Heart left ventricle (tissue), 11 donors: ENCODE results near the gene SERPINB6. TPM values are rescaled to one million over a fixed set of nuclear protein-coding genes. Genes with fewer than 3 reads are reported as not detected.

Experiments used
- polyA plus RNA-seq, 2 donors: library from polyadenylated mRNA; stranded (reverse); fragments of 200-250 nt; gene quantifications; one replicate each; pipeline ENCODE4 v1.2.3, GENCODE V29; 2013
- total RNA-seq, 9 donors: library from RNA; depleted of rRNA in 2 of 9; stranded (reverse); fragments of >200 nt in 2 of 9; fragmentation: NEBNext Ultra II Directional in 3 of 9; extraction: Animal tissue kit (Norgen Biotek cat#: 25700) in 3 of 9; gene quantifications; one replicate each; pipeline versions ENCODE4 v1.1.0 to v1.2.4, GENCODE V29; 2016 to 2023
- donor health status: ischemic (EF 13 %, LVEDD 7.1; RV severe dilation, severe dysfunction).
- donor health status: healthy with polysubstance abuse.
- donor health status: DM: no; HTN: yes; CAD: no.
- donor health status: DM: no; HTN: no; CAD: no.
- donor health status: ischemic (EF 25% LVEDD 5.7; RV mildly dilated, moderate dysfunction).
- donor health status: healthy.
- donor health status: DM: yes; HTN: yes; CAD: no.
- donor health status: PGD.
- donor health status: nonischemic (EF 23%, LVEDD 6.1; RV moderate dilation, normal function).

The SERPINB6 gene
- total and polyA plus RNA-seq, 11 donors: 146 to 246 (median 186) TPM

Other genes starting within 250 kb of the SERPINB6 start
- gene MYLK4, start 220.6 kb downstream of the SERPINB6 start, total RNA-seq: 1 to 10 TPM in 3 of 9 donors, under 1 TPM in 6; 0.28 to 1.6 (median 0.80) TPM
- gene MYLK4, start 220.6 kb downstream of the SERPINB6 start, polyA plus RNA-seq: under 1 TPM; 0.14 to 0.38 TPM
- 10 to 100 TPM; 32.1 to 64.1 (median 34.7) TPM for gene WRNIP1, start 206.2 kb downstream of the SERPINB6 start, total RNA-seq
- gene WRNIP1, start 206.2 kb downstream of the SERPINB6 start, polyA plus RNA-seq: 10 to 100 TPM; 32.7 to 39.0 TPM
- 10 to 100 TPM; 15.6 to 55.6 (median 23.0) TPM for gene SERPINB1, start 129.7 kb downstream of the SERPINB6 start, total RNA-seq
- 10 to 100 TPM; 15.4 to 20.4 TPM for gene SERPINB1, start 129.7 kb downstream of the SERPINB6 start, polyA plus RNA-seq
- 10 to 100 TPM in 1 of 9 donors, 1 to 10 TPM in 8; 2.1 to 16.7 (median 5.4) TPM for gene SERPINB9, start 68.3 kb downstream of the SERPINB6 start, total RNA-seq
- gene SERPINB9, start 68.3 kb downstream of the SERPINB6 start, polyA plus RNA-seq: 1 to 10 TPM; 2.1 to 2.7 TPM
- gene NQO2, start 28.3 kb upstream of the SERPINB6 start, total RNA-seq: 10 to 100 TPM; 37.0 to 76.0 (median 62.8) TPM
- gene NQO2, start 28.3 kb upstream of the SERPINB6 start, polyA plus RNA-seq: 10 to 100 TPM; 40.8 to 85.4 TPM
- 10 to 100 TPM in 3 of 9 donors, 1 to 10 TPM in 6; 5.3 to 16.3 (median 7.1) TPM for gene RIPK1, start 96.9 kb upstream of the SERPINB6 start, total RNA-seq
- gene RIPK1, start 96.9 kb upstream of the SERPINB6 start, polyA plus RNA-seq: 1 to 10 TPM; 5.5 to 8.0 TPM
- 10 to 100 TPM; 11.5 to 38.2 (median 17.2) TPM for gene BPHL, start 147.1 kb upstream of the SERPINB6 start, total RNA-seq
- gene BPHL, start 147.1 kb upstream of the SERPINB6 start, polyA plus RNA-seq: 10 to 100 TPM in 1 of 2 donors, 1 to 10 TPM in 1; 4.8 to 13.3 TPM
- 10 to 100 TPM; 12.7 to 61.7 (median 26.0) TPM for gene TUBB2A, start 186.0 kb upstream of the SERPINB6 start, total RNA-seq
- gene TUBB2A, start 186.0 kb upstream of the SERPINB6 start, polyA plus RNA-seq: 10 to 100 TPM; 14.3 to 58.1 TPM